A673 (cell line): ENCODE data around the gene PAPOLA.

Experiments
- CTCF ChIP-seq: fragments of 300-800, 200-600 bp; sonication (generic); conservative IDR thresholded peaks from 2 replicates; pipeline ENCODE4 v1.5.1; 2017; ENCODE audit warnings: low read depth, mild to moderate bottlenecking, antibody characterized with exemption, low read length, moderate library complexity, mixed read lengths
- EZH2 ChIP-seq: fragments of 200-600 bp; sonication (generic); IDR thresholded peaks from 2 replicates; pipeline ENCODE4 v1.6.1; 2017; ENCODE audit warnings: borderline replicate concordance, low read depth, mild to moderate bottlenecking, mixed read lengths, antibody characterized with exemption, low read length; ENCODE audit not compliant: poor library complexity, severe bottlenecking

GRCh38 chr14:96579855-96580254 is 77.7 kb downstream of the PAPOLA start:
- no peak for TF ChIP-seq CTCF
- TF ChIP-seq EZH2: no peak
